Measurements from ENCODE around the gene CDC42SE2. TPM values are rescaled to one million over a fixed set of nuclear protein-coding genes. Genes with fewer than 3 reads are reported as not detected.

CDC42SE2 gene
- total RNA-seq, 1 experiment from 2014 or later, result 22.5 TPM

DNA sequence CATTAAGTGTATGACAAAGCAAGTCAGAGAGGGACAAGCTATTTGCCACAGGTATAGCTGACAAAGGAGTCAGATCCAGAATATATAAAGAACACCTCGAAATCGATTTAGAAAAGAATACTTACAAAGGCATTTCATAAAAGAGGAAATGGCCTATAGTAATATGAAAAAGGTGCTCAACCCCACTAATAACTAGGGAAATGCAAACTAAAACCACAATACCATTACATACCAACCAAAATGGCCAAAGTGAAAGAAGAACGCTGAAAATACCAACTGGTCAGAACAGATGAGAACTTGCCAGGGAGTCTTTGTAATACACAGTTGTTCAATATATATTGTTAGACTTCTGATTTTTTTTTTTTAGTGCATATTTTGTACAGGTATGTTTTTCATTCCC, 152.9 kb downstream of the CDC42SE2 start (continued):
- TF ChIP-seq, protein P1, sequence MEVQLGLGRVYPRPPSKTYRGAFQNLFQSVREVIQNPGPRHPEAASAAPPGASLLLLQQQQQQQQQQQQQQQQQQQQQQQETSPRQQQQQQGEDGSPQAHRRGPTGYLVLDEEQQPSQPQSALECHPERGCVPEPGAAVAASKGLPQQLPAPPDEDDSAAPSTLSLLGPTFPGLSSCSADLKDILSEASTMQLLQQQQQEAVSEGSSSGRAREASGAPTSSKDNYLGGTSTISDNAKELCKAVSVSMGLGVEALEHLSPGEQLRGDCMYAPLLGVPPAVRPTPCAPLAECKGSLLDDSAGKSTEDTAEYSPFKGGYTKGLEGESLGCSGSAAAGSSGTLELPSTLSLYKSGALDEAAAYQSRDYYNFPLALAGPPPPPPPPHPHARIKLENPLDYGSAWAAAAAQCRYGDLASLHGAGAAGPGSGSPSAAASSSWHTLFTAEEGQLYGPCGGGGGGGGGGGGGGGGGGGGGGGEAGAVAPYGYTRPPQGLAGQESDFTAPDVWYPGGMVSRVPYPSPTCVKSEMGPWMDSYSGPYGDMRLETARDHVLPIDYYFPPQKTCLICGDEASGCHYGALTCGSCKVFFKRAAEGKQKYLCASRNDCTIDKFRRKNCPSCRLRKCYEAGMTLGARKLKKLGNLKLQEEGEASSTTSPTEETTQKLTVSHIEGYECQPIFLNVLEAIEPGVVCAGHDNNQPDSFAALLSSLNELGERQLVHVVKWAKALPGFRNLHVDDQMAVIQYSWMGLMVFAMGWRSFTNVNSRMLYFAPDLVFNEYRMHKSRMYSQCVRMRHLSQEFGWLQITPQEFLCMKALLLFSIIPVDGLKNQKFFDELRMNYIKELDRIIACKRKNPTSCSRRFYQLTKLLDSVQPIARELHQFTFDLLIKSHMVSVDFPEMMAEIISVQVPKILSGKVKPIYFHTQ (CRISPR knock-in tag; IDR thresholded peaks at IDR 0.05), result no peak
- TF ChIP-seq ZNF263 (CRISPR knock-in tag; IDR thresholded peaks at IDR 0.05; ENCODE audit: low read depth) (no peak), HMGA2 (CRISPR knock-in tag; IDR thresholded peaks at IDR 0.05) (no peak), GABPB1 (CRISPR knock-in tag; IDR thresholded peaks at IDR 0.05) (no peak), FOXP1 (CRISPR knock-in tag; IDR thresholded peaks at IDR 0.05; ENCODE audit: borderline replicate concordance) (no peak), CREM (CRISPR knock-in tag; IDR thresholded peaks at IDR 0.05) (no peak)

DNA sequence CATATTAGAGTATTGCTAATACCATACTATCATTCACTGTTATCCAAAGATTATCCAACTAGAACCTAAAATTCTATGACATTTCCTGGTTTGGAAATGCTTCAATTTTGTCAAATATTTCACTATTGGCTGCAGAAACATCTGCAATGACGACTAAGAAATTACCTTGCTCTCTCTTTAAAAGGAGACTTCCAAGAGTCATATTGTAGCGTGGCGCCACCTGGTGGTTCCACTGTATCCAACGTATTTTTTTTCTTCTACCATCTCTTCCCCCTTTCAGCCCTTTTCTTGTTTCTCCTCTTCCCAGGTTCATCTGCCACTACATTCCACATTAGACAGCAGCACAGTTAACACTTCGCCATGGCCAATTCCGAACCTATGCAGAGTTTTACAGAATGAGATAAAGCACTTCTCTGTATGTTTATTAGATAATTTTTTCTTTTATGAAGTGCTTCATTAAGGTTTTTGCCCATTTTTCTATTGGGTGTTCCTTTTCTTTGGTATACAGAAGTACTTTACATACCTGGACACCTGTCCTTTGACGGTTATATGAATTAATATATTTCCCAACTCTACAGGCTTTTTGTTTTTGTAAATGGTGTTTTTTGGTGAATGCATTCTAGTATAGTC, 153.5 kb downstream of the CDC42SE2 start:
- H3K27ac Mint-ChIP-seq, result no peak overlapping the region
- H3K9me3 Mint-ChIP-seq, result no peaks in the 10 kb centered on the region
- ChIA-PET CTCF (no interaction called here), POLR2A (no interaction called here)
- peak; percentile 65 for ATAC-seq
- no peak overlapping the region for H3K4me3 Mint-ChIP-seq
- TF ChIP-seq, protein P2, sequence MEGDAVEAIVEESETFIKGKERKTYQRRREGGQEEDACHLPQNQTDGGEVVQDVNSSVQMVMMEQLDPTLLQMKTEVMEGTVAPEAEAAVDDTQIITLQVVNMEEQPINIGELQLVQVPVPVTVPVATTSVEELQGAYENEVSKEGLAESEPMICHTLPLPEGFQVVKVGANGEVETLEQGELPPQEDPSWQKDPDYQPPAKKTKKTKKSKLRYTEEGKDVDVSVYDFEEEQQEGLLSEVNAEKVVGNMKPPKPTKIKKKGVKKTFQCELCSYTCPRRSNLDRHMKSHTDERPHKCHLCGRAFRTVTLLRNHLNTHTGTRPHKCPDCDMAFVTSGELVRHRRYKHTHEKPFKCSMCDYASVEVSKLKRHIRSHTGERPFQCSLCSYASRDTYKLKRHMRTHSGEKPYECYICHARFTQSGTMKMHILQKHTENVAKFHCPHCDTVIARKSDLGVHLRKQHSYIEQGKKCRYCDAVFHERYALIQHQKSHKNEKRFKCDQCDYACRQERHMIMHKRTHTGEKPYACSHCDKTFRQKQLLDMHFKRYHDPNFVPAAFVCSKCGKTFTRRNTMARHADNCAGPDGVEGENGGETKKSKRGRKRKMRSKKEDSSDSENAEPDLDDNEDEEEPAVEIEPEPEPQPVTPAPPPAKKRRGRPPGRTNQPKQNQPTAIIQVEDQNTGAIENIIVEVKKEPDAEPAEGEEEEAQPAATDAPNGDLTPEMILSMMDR (IDR thresholded peaks at IDR 0.05), result peak; percentile 74
- TF ChIP-seq, protein P3, sequence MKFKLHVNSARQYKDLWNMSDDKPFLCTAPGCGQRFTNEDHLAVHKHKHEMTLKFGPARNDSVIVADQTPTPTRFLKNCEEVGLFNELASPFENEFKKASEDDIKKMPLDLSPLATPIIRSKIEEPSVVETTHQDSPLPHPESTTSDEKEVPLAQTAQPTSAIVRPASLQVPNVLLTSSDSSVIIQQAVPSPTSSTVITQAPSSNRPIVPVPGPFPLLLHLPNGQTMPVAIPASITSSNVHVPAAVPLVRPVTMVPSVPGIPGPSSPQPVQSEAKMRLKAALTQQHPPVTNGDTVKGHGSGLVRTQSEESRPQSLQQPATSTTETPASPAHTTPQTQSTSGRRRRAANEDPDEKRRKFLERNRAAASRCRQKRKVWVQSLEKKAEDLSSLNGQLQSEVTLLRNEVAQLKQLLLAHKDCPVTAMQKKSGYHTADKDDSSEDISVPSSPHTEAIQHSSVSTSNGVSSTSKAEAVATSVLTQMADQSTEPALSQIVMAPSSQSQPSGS (CRISPR knock-in tag; IDR thresholded peaks at IDR 0.05; ENCODE audit: borderline replicate concordance, low read depth), result no peak
- H3K27me3 Mint-ChIP-seq (ENCODE audit: low read depth), result no peaks in the 10 kb centered on the region
- H3K4me1 Mint-ChIP-seq, result peaks cover 2% of the 10 kb centered on the region
- DNase-seq (ENCODE audit: low spot score), result peak; percentile 82
- peaks cover 19% of the 10 kb centered on the region for H3K36me3 Mint-ChIP-seq

DNA sequence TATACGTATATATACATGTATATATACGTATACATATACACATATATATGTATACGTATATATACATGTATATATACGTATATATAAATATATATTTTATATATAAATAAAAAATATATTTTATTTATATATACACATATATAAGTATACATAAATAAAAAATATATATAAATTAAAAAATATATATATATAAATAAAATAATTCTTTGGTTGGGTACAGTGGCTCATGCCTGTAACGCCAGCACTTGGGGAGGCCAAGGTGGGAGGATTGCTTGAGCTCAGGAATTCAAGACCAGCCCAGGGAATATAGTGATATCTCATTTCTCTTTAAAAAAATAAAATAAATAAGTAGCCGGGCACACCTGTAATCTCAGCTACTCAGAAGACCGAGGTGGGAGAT, 155.0 kb downstream of the CDC42SE2 start:
- CTCF ChIA-PET, result no interaction called here
- Mint-ChIP-seq H3K27me3 (ENCODE audit: low read depth) (no peaks in the 10 kb centered on the region), H3K9me3 (no peaks in the 10 kb centered on the region), H3K4me1 (peaks cover 2% of the 10 kb centered on the region), H3K27ac (no peak overlapping the region), H3K4me3 (no peak overlapping the region), H3K36me3 (peaks cover 14% of the 10 kb centered on the region)
- DNase-seq (ENCODE audit: low spot score) (no peak), ATAC-seq (no peak)
- POLR2A ChIA-PET, result no interaction called here
- TF ChIP-seq HMGA2 (CRISPR knock-in tag; IDR thresholded peaks at IDR 0.05), result peak; percentile 93; the same call in 1 of the 2 replicates
- TF ChIP-seq, protein P4, sequence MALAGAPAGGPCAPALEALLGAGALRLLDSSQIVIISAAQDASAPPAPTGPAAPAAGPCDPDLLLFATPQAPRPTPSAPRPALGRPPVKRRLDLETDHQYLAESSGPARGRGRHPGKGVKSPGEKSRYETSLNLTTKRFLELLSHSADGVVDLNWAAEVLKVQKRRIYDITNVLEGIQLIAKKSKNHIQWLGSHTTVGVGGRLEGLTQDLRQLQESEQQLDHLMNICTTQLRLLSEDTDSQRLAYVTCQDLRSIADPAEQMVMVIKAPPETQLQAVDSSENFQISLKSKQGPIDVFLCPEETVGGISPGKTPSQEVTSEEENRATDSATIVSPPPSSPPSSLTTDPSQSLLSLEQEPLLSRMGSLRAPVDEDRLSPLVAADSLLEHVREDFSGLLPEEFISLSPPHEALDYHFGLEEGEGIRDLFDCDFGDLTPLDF (CRISPR knock-in tag; IDR thresholded peaks at IDR 0.05), result no peak

DNA sequence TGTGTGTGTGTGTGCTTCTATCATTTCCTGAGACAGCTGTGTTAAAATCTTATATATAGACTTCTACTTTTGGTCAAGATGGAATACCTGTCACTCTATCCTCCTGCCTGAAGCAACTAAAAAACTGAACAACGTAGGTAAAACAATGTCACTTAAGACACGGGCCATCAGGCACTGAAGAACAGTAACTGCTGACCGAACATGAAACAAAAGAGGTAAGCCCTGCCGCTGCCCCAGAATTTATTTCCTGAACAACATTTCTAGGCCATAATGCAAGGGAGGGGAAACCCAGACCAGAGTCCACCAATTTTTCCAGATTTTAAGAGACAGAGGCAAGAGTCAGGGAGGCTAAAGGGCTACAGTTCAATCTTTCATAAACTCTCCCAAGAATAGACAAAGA, 156.0 kb downstream of the CDC42SE2 start:
- H3K27me3 Mint-ChIP-seq (ENCODE audit: low read depth), result no peaks in the 10 kb centered on the region
- ATAC-seq (no peak), DNase-seq (ENCODE audit: low spot score) (no peak)
- peaks cover 2% of the 10 kb centered on the region for H3K4me1 Mint-ChIP-seq
- POLR2A ChIA-PET, result no interaction called here
- no peak overlapping the region for H3K4me3 Mint-ChIP-seq
- no peak overlapping the region for H3K27ac Mint-ChIP-seq
- CTCF ChIA-PET, result interaction anchor here (0.7 kb wide), 1 partner anchor 101 kb away, joined by 4 read pairs; no protein-coding TSS in a partner anchor
- TF ChIP-seq, protein P5, sequence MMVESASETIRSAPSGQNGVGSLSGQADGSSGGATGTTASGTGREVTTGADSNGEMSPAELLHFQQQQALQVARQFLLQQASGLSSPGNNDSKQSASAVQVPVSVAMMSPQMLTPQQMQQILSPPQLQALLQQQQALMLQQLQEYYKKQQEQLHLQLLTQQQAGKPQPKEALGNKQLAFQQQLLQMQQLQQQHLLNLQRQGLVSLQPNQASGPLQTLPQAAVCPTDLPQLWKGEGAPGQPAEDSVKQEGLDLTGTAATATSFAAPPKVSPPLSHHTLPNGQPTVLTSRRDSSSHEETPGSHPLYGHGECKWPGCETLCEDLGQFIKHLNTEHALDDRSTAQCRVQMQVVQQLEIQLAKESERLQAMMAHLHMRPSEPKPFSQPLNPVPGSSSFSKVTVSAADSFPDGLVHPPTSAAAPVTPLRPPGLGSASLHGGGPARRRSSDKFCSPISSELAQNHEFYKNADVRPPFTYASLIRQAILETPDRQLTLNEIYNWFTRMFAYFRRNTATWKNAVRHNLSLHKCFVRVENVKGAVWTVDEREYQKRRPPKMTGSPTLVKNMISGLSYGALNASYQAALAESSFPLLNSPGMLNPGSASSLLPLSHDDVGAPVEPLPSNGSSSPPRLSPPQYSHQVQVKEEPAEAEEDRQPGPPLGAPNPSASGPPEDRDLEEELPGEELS (CRISPR knock-in tag; IDR thresholded peaks at IDR 0.05), result no peak
- TF ChIP-seq, protein P6, sequence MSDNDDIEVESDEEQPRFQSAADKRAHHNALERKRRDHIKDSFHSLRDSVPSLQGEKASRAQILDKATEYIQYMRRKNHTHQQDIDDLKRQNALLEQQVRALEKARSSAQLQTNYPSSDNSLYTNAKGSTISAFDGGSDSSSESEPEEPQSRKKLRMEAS (CRISPR knock-in tag; IDR thresholded peaks at IDR 0.05), result no peak
- TF ChIP-seq, protein P7, sequence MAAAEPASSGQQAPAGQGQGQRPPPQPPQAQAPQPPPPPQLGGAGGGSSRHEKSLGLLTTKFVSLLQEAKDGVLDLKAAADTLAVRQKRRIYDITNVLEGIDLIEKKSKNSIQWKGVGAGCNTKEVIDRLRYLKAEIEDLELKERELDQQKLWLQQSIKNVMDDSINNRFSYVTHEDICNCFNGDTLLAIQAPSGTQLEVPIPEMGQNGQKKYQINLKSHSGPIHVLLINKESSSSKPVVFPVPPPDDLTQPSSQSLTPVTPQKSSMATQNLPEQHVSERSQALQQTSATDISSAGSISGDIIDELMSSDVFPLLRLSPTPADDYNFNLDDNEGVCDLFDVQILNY (CRISPR knock-in tag; IDR thresholded peaks at IDR 0.05), result no peak
- no peaks in the 10 kb centered on the region for H3K9me3 Mint-ChIP-seq
- peaks cover 12% of the 10 kb centered on the region for H3K36me3 Mint-ChIP-seq
